ENCODE results near the gene MYO9B. TPM values are rescaled to one million over a fixed set of nuclear protein-coding genes. Genes with fewer than 3 reads are reported as not detected.

The MYO9B gene
- total RNA-seq, 8 experiments from 2014 or later: 16.4 to 43.5 (median 27.3) TPM

GRCh38 chr19:17234911-17235299 is 159.3 kb downstream of the MYO9B start:
- in situ Hi-C loops (cut with MboI; ENCODE audit: low pct_unique_long_range_greater_than_20kb in 2 of 9, low sequenced_read_pairs in 9 of 9, unreplicated experiment in 9 of 9): no loop called here
- Histone ChIP-seq H3K27ac (peak overlapping the region; percentile 91 to 92), H3K4me3 (peak overlapping the region; percentile 38 to 81 (median 52)), H3K4me1 (replicated peaks in 1 of 2) (peaks cover 14 to 15% of the 10 kb centered on the region in 2 donors)
- peak; percentile 21 to 56 (median 38) for ATAC-seq (replicated peaks in 6 of 8)
- 20 to 80% (median 42%) methylated on average over 1 to 4 of the region's 11 CpGs; no CpG with 5 or more reads in 4 of the 10 experiments for WGBS, 10 experiments

GRCh38 chr19:17235300-17235970 is 159.9 kb downstream of the MYO9B start:
- in situ Hi-C loops (cut with MboI; ENCODE audit: low pct_unique_long_range_greater_than_20kb in 2 of 9, low sequenced_read_pairs in 9 of 9, unreplicated experiment in 9 of 9): no loop called here
- Histone ChIP-seq H3K27ac (peak overlapping the region; percentile 91 to 92), H3K4me3 (peak overlapping the region; percentile 38 to 81 (median 52)), H3K4me1 (replicated peaks in 1 of 2) (peaks cover 19 to 20% of the 10 kb centered on the region in 2 donors)
- WGBS, 10 experiments: no CpG with 5 or more reads among the region's 80 CpGs
- ATAC-seq (replicated peaks in 6 of 8): peak; percentile 78 to 91 (median 87)

- peak; percentile 0 to 72 (median 40) for ATAC-seq (replicated peaks in 6 of 8)
- Histone ChIP-seq H3K4me1 (replicated peaks in 1 of 2) (peaks cover 20 to 24% of the 10 kb centered on the region in 2 donors), H3K27ac (peak overlapping the region; percentile 91 to 92), H3K4me3 (peak overlapping the region; percentile 38 to 81 (median 52))
- WGBS, 10 experiments: no CpG with 5 or more reads among the region's 27 CpGs
- in situ Hi-C loops (cut with MboI; ENCODE audit: low pct_unique_long_range_greater_than_20kb in 2 of 9, low sequenced_read_pairs in 9 of 9, unreplicated experiment in 9 of 9): no loop called here
Observed at GRCh38 chr19:17235971-17236777, 160.6 kb downstream of the MYO9B start.

GRCh38 chr19:17236811-17237543 is 161.4 kb downstream of the MYO9B start:
- H3K4me3 ChIP-seq: peak overlapping the region in 1 of 5 donors; percentile 51
- no peak for ATAC-seq (replicated peaks in 6 of 8)
- peak overlapping the region; percentile 66 to 77 for H3K27ac ChIP-seq
- in situ Hi-C loops (cut with MboI; ENCODE audit: low pct_unique_long_range_greater_than_20kb in 2 of 9, low sequenced_read_pairs in 9 of 9, unreplicated experiment in 9 of 9): no loop called here
- peaks cover 20 to 24% of the 10 kb centered on the region in 2 donors for H3K4me1 ChIP-seq (replicated peaks in 1 of 2)
- WGBS, 10 experiments: 48 to 100% (median 95%) methylated on average over 1 to 3 of the region's 18 CpGs; no CpG with 5 or more reads in 4 of the 10 experiments

- 80 to 100% (median 95%) methylated on average over 1 to 10 of the region's 13 CpGs for WGBS, 10 experiments
- ATAC-seq (replicated peaks in 6 of 8): no peak
- in situ Hi-C loops (cut with MboI; ENCODE audit: low pct_unique_long_range_greater_than_20kb in 2 of 9, low sequenced_read_pairs in 9 of 9, unreplicated experiment in 9 of 9): no loop called here
- H3K4me3 ChIP-seq: no peak overlapping the region
- peaks cover 24 to 26% of the 10 kb centered on the region in 2 donors for H3K4me1 ChIP-seq (replicated peaks in 1 of 2)
- H3K27ac ChIP-seq: no peak overlapping the region
Observed at GRCh38 chr19:17237747-17238706, 162.4 kb downstream of the MYO9B start.

- no peak for ATAC-seq (replicated peaks in 6 of 8)
- WGBS, 10 experiments: 0 to 83% (median 46%) methylated on average over 1 to 5 of the region's 24 CpGs; no CpG with 5 or more reads in 2 of the 10 experiments
- Histone ChIP-seq H3K4me1 (replicated peaks in 1 of 2) (peaks cover 22 to 24% of the 10 kb centered on the region in 2 donors), H3K27ac (peak overlapping the region in 1 of 2 donors; percentile 13), H3K4me3 (no peak overlapping the region)
- in situ Hi-C loops (cut with MboI; ENCODE audit: low pct_unique_long_range_greater_than_20kb in 2 of 9, low sequenced_read_pairs in 9 of 9, unreplicated experiment in 9 of 9): no loop called here
Observed at GRCh38 chr19:17240062-17240752, 164.6 kb downstream of the MYO9B start.

- Histone ChIP-seq H3K4me1 (replicated peaks in 1 of 2) (peaks cover 22 to 24% of the 10 kb centered on the region in 2 donors), H3K4me3 (no peak overlapping the region), H3K27ac (peak overlapping the region in 1 of 2 donors; percentile 13)
- in situ Hi-C loops (cut with MboI; ENCODE audit: low pct_unique_long_range_greater_than_20kb in 2 of 9, low sequenced_read_pairs in 9 of 9, unreplicated experiment in 9 of 9): no loop called here
- ATAC-seq (replicated peaks in 6 of 8): no peak
- 33 to 100% (median 93%) methylated on average over 1 to 4 of the region's 6 CpGs; no CpG with 5 or more reads in 2 of the 10 experiments for WGBS, 10 experiments
Observed at GRCh38 chr19:17240826-17241399, 165.3 kb downstream of the MYO9B start.

GRCh38 chr19:17242431-17243208 is 167.0 kb downstream of the MYO9B start:
- Histone ChIP-seq H3K4me3 (peak overlapping the region in 1 of 5 donors; percentile 60), H3K4me1 (replicated peaks in 1 of 2) (peaks cover 25 to 28% of the 10 kb centered on the region in 2 donors), H3K27ac (no peak overlapping the region)
- in situ Hi-C loops (cut with MboI; ENCODE audit: low pct_unique_long_range_greater_than_20kb in 2 of 9, low sequenced_read_pairs in 9 of 9, unreplicated experiment in 9 of 9): no loop called here
- no peak for ATAC-seq (replicated peaks in 6 of 8)
- WGBS, 10 experiments: no CpG with 5 or more reads among the region's 8 CpGs

- ATAC-seq (replicated peaks in 6 of 8): no peak
- no CpG with 5 or more reads among the region's 8 CpGs for WGBS, 10 experiments
- Histone ChIP-seq H3K27ac (peak overlapping the region in 1 of 2 donors; percentile 86), H3K4me1 (replicated peaks in 1 of 2) (peaks cover 30 to 35% of the 10 kb centered on the region in 2 donors), H3K4me3 (peak overlapping the region; percentile 57 to 89 (median 61))
- in situ Hi-C loops (cut with MboI; ENCODE audit: low pct_unique_long_range_greater_than_20kb in 2 of 9, low sequenced_read_pairs in 9 of 9, unreplicated experiment in 9 of 9): no loop called here
Observed at GRCh38 chr19:17243211-17243829, 167.7 kb downstream of the MYO9B start.

GRCh38 chr19:17243830-17244617 is 168.4 kb downstream of the MYO9B start:
- Histone ChIP-seq H3K27ac (peak overlapping the region; percentile 20 to 86), H3K4me3 (peak overlapping the region; percentile 57 to 89 (median 61)), H3K4me1 (replicated peaks in 1 of 2) (peaks cover 33 to 38% of the 10 kb centered on the region in 2 donors)
- peak in 5 of 8 experiments; percentile 4 to 29 (median 19) for ATAC-seq (replicated peaks in 6 of 8)
- in situ Hi-C loops (cut with MboI; ENCODE audit: low pct_unique_long_range_greater_than_20kb in 2 of 9, low sequenced_read_pairs in 9 of 9, unreplicated experiment in 9 of 9): no loop called here
- 0% methylated on average over 1 to 9 of the region's 52 CpGs; no CpG with 5 or more reads in 7 of the 10 experiments for WGBS, 10 experiments
